PC-3 (cell line): ENCODE data around the gene DIP2B. TPM values are rescaled to one million over a fixed set of nuclear protein-coding genes. Genes with fewer than 3 reads are reported as not detected.

Experiments
- ATAC-seq: fragments of 200-7000 bp; cut with Tn5 transposase; 2 replicates; pipeline ENCODE4 v1.9.1; 2020; ENCODE audit warnings: mild to moderate bottlenecking, moderate library complexity
- BruUV-seq: library from RNA; stranded (reverse); fragments of 400-500 nt; replicated peaks from 2 replicates; lab custom pipeline; 2021; lab: Mats Ljungman, UMichigan
- CTCF ChIA-PET: fragments of 300-600 bp; sonication (Branson Sonifier 250); formaldehyde crosslinking; loops from one replicate; lab custom pipeline; 2022; ENCODE audit warnings: antibody characterized with exemption; lab: Charles Lee
- POLR2A ChIA-PET: fragments of 300-600 bp; sonication (Branson Sonifier 250); formaldehyde crosslinking; loops from one replicate; lab custom pipeline; 2022; ENCODE audit warnings: antibody characterized with exemption; ENCODE audit not compliant: unreplicated experiment; lab: Charles Lee
- DNase-seq: peaks from one replicate; pipeline ENCODE4 v3.0.0-alpha.2; 2015
- H2AFZ ChIP-seq: fragments of 300-600 bp; sonication (generic); 2 replicates; pipeline ENCODE4 v1.6.0; 2016; ENCODE audit warnings: antibody characterized with exemption, low read length
- H3F3A ChIP-seq: fragments of 300-600 bp; sonication (generic); one replicate; pipeline ENCODE4 v1.6.0; 2017; ENCODE audit warnings: antibody characterized with exemption, low read length, control low read depth, mild to moderate bottlenecking; ENCODE audit not compliant: unreplicated experiment
- H3K27ac ChIP-seq: fragments of 300-600 bp; sonication (generic); 2 replicates; pipeline ENCODE4 v1.5.1; 2016; ENCODE audit warnings: mild to moderate bottlenecking, low read length
- H3K27me3 ChIP-seq: fragments of 300-600 bp; sonication (generic); 2 replicates; pipeline ENCODE4 v1.6.1; 2016; ENCODE audit warnings: low read length, mixed read lengths
- H3K36me3 ChIP-seq: fragments of 300-600 bp; sonication (generic); 2 replicates; pipeline ENCODE4 v1.6.1; 2016; ENCODE audit warnings: low read depth, mixed run types, low read length, mixed read lengths
- H3K4me1 ChIP-seq: fragments of 300-600 bp; sonication (generic); 2 replicates; pipeline ENCODE4 v1.5.1; 2016; ENCODE audit warnings: low read length; ENCODE audit not compliant: insufficient read depth
- H3K4me2 ChIP-seq: fragments of 300-600 bp; sonication (generic); 2 replicates; pipeline ENCODE4 v1.6.0; 2016; ENCODE audit warnings: low read length
- H3K4me3 ChIP-seq: fragments of 300-600 bp; sonication (generic); 2 replicates; pipeline ENCODE4 v1.5.1; 2016; ENCODE audit warnings: mild to moderate bottlenecking, low read length, mixed read lengths
- H3K79me2 ChIP-seq: fragments of 300-600 bp; sonication (generic); 2 replicates; pipeline ENCODE4 v1.6.1; 2017; ENCODE audit warnings: low read length, mixed read lengths
- H3K9ac ChIP-seq: fragments of 300-600 bp; sonication (generic); 2 replicates; pipeline ENCODE4 v1.6.0; 2016; ENCODE audit warnings: mild to moderate bottlenecking, low read length
- H3K9me2 ChIP-seq: fragments of 300-600 bp; sonication (generic); replicated peaks from 2 replicates; pipeline ENCODE4 v1.6.1; 2016; ENCODE audit warnings: mixed run types, low read length, mixed read lengths
- H3K9me3 ChIP-seq: fragments of 300-600 bp; sonication (generic); 2 replicates; pipeline ENCODE4 v1.6.1; 2016; ENCODE audit warnings: low read length, mixed read lengths
- H4K20me1 ChIP-seq: fragments of 300-600 bp; sonication (generic); 2 replicates; pipeline ENCODE4 v1.6.1; 2016; ENCODE audit warnings: low read length, mixed read lengths
- CTCF ChIP-seq: fragments of 300-600 bp; sonication (generic); conservative IDR thresholded peaks from 2 replicates; pipeline ENCODE4 v1.5.1; 2017; ENCODE audit warnings: antibody characterized with exemption, low read depth, mild to moderate bottlenecking, low read length
- EZH2 ChIP-seq: fragments of 300-600 bp; sonication (generic); IDR thresholded peaks from one replicate; pipeline ENCODE4 v1.6.1; 2017; ENCODE audit warnings: antibody characterized with exemption, mild to moderate bottlenecking, low read length; ENCODE audit not compliant: unreplicated experiment
- EZH2phosphoT487 ChIP-seq: fragments of 300-600 bp; sonication (generic); IDR thresholded peaks from 2 replicates; pipeline ENCODE4 v1.6.1; 2018; ENCODE audit warnings: mild to moderate bottlenecking, antibody characterized with exemption, low read length, borderline replicate concordance
- intact Hi-C: fragments of 100-400 bp; cut with micrococcal nuclease; formaldehyde crosslinking; loops from 2 replicates; pipeline ENCODE4 v1.9.0; 2023
- total RNA-seq: library from RNA; depleted of rRNA; stranded (reverse); fragments of >200 nt; gene quantifications from 2 replicates; pipeline ENCODE4 v1.2.3, GENCODE V29; 2014

The DIP2B gene
- total RNA-seq, 1 experiment from 2014 or later, result 36.3 TPM

DNA sequence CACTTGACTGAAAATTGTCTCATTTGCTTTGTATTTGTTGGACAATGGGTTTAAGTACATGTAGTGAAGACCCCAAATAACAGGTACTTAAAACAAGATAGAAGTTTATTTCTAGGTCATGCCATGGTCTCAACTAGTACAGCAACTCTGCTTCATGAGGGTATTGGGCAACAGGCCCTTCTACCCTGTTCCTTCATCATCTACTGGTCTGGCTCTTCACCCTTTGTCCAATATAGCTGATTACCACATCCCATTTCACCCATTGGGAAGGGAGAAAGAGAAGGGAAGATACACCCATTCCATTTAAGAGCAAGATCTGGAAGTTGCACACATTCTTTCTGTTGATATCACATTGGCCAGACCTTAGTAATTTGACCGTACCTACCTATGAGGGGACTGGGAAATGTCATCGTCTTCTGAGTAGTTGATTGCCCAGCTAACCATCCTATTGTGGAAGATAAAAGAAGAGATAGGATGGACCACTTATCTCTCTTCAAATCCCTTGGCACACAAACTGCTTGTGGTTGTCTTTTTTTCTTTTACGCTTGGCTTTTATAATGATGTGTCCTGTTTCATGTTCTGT, 104.6 kb downstream of the DIP2B start:
- Histone ChIP-seq H3K4me2 (no peak overlapping the region), H3K79me2 (peaks cover 63% of the 10 kb centered on the region), H4K20me1 (no peaks in the 10 kb centered on the region), H3K4me3 (no peak overlapping the region), H3K27ac (no peak overlapping the region), H3K27me3 (no peaks in the 10 kb centered on the region), H3K9me3 (no peaks in the 10 kb centered on the region), H3K36me3 (no peaks in the 10 kb centered on the region), H3F3A (no peaks in the 10 kb centered on the region), H2AFZ (no peak overlapping the region), H3K4me1 (0 out of 2 replicates have a peak, but pooled peaks cover 4% of the 10 kb centered on the region), H3K9ac (no peak overlapping the region), H3K9me2 (no peaks in the 10 kb centered on the region)
- DNase-seq (no peak), ATAC-seq (no peak)
- CTCF ChIA-PET, result no interaction called here
- no TSS peak for BruUV-seq
- POLR2A ChIA-PET, result interaction anchor here (0.6 kb wide), 1 partner anchor 170 kb away, joined by 20 read pairs; no protein-coding TSS in a partner anchor
- TF ChIP-seq EZH2phosphoT487, result no peak
- no peak for TF ChIP-seq CTCF
- TF ChIP-seq EZH2, result no peak
- intact Hi-C loops, result no loop called here

GRCh38 chr12:50610171-50610570, 105.4 kb downstream of the DIP2B start:
- Histone ChIP-seq H2AFZ (no peak overlapping the region), H3F3A (no peaks in the 10 kb centered on the region), H3K36me3 (no peaks in the 10 kb centered on the region), H3K27ac (no peak overlapping the region), H3K4me3 (no peak overlapping the region), H3K9ac (no peak overlapping the region), H3K4me1 (0 out of 2 replicates have a peak, but pooled peaks cover 4% of the 10 kb centered on the region), H3K79me2 (peaks cover 61% of the 10 kb centered on the region), H3K9me2 (no peaks in the 10 kb centered on the region), H3K9me3 (no peaks in the 10 kb centered on the region), H4K20me1 (no peaks in the 10 kb centered on the region), H3K27me3 (no peaks in the 10 kb centered on the region), H3K4me2 (no peak overlapping the region)
- TF ChIP-seq EZH2phosphoT487, result no peak
- DNase-seq (no peak), ATAC-seq (no peak)
- ChIA-PET CTCF (no interaction called here), POLR2A (interaction anchor here (0.6 kb wide), 1 partner anchor 153 kb away, joined by 10 read pairs; no protein-coding TSS in a partner anchor)
- intact Hi-C loops, result no loop called here
- BruUV-seq, result no TSS peak

DNA sequence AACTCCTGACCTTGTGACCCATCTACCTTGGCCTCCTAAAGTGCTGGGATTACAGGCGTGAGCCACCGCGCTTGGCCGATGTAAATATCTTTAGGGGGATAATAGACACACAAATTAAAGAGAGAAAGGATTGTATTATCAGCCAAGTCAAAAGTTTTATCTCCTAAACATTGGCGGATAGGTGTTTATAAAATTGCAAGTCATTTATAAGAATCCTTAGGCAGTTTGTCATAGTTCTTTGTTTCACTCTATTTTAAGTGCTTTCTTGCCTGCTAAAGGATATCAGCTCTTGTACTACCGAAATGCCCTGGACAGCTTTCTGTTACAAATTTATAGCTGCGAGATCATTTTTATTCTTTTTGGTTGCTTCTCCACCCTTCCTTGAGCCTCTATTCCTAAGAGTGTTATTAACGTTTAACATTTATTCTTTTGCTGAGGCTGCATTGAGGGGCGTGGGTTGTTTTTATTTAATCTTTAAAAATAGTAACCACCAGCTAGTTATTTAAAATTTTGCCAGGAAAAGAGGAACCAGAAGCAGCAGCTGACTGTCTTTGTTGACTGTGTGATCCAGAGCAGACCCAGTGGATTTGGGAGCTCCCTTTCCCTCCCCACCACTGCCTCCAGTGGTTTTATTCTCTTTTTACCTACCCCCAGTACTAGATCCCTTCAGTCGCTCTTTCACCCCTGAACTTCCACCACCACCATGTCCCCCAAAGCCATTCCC, 106.4 kb downstream of the DIP2B start:
- BruUV-seq, result no TSS peak
- TF ChIP-seq CTCF (no peak), EZH2 (no peak), EZH2phosphoT487 (no peak)
- POLR2A ChIA-PET, result no interaction called here

More for the DNA sequence above, 106.4 kb downstream of the DIP2B start:
- intact Hi-C loops, result no loop called here
- DNase-seq (no peak), ATAC-seq (no peak)
- Histone ChIP-seq H3K27ac (no peak overlapping the region), H3K79me2 (peaks cover 61% of the 10 kb centered on the region), H2AFZ (no peak overlapping the region), H3K4me2 (no peak overlapping the region), H3F3A (no peaks in the 10 kb centered on the region), H4K20me1 (no peaks in the 10 kb centered on the region; the same call in 1 of the 2 replicates), H3K4me3 (no peak overlapping the region), H3K27me3 (no peaks in the 10 kb centered on the region), H3K9ac (no peak overlapping the region), H3K36me3 (no peaks in the 10 kb centered on the region), H3K9me2 (no peaks in the 10 kb centered on the region), H3K4me1 (peaks cover 11% of the 10 kb centered on the region), H3K9me3 (no peaks in the 10 kb centered on the region)
- CTCF ChIA-PET, result interaction anchor here (0.6 kb wide), 1 partner anchor 11 kb away, joined by 4 read pairs; no protein-coding TSS in a partner anchor
